ENCODE data around the gene AP3S2. TPM values are rescaled to one million over a fixed set of nuclear protein-coding genes. Genes with fewer than 3 reads are reported as not detected.
A peak's percentile ranks its signal among the peaks of the same experiment; 100 is the strongest.

AP3S2 gene
- total RNA-seq, 1 experiment from 2014 or later: 23.3 TPM

DNA sequence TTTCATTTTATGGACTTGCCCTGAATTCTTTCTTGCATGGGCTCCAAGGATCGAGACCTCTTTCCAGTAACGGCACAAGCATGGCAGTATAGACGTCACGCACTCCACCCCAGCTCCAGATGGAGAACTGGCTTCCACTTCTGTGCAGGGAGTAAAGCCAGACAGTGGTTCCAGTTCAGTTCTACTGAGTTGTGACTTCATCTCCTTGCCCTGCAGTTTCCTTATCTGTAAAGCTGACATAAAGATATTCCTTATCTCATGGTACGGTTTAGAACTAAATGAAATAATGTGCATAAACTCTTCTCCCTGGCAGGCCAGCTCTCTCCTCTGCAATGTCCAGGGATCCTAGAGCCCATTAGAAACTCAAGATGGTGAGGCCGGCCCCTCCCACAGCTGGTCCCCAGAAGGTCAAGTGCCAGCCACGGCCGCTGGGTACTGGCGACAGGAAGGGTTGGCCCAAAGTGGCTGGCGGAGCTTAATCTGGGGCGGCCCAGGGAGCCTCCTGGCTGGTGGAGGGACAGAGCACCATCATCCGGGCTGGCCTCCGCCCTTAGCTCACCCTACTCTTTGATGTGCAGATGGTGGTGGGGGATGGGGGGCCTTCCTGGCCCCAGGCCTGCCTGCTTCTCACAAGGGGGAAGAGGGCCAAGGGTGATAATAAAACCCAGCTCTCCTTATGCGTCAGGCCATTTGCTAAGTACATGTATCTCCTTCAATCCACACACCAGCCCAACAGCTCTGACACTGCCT lies 110.5 kb downstream of the AP3S2 start:
- H3K4me1 ChIP-seq (ENCODE audit: control insufficient read depth in 1 of 2, insufficient read depth in 2 of 2, low read length in 2 of 2): peaks cover 8 to 59% of the 10 kb centered on the region in 2 experiments; a peak in 3 of 4 replicates
- no peaks in the 10 kb centered on the region for H4K20me1 ChIP-seq (ENCODE audit: insufficient read depth)
- H3K9me2 ChIP-seq (ENCODE audit: insufficient read depth): no peaks in the 10 kb centered on the region
- intact Hi-C loops (cut with micrococcal nuclease): no loop called here
- H3K9me3 ChIP-seq (ENCODE audit: control insufficient read depth in 1 of 2, insufficient read depth in 1 of 2, low read depth in 1 of 2, low read length in 2 of 2): no peaks in the 10 kb centered on the region
- CTCF ChIA-PET: interaction anchor here (1.1 kb wide), 1 partner anchor 10 kb away, joined by 3 read pairs; no protein-coding TSS in a partner anchor
- ATAC-seq (no peak), DNase-seq (ENCODE audit: low read depth, low spot score) (no peak)
- no peak overlapping the region for H3K9ac ChIP-seq (ENCODE audit: low read length)
- BruUV-seq (replicated peaks): no TSS peak
- no peak overlapping the region for H3K27ac ChIP-seq (ENCODE audit: low read depth, low read length)
- no peaks in the 10 kb centered on the region for H3K27me3 ChIP-seq (ENCODE audit: insufficient read depth, low read length)
- POLR2A ChIA-PET: no interaction called here
- H3K4me2 ChIP-seq (ENCODE audit: low read length): no peak overlapping the region
- TF ChIP-seq CEBPB (IDR thresholded peaks at IDR 0.05; ENCODE audit: low read depth) (no peak), JUND (IDR thresholded peaks at IDR 0.05) (no peak), SP1 (IDR thresholded peaks at IDR 0.05; ENCODE audit: low read depth) (no peak), FOSL1 (IDR thresholded peaks at IDR 0.05; ENCODE audit: low read depth) (no peak), EZH2 (IDR thresholded peaks at IDR 0.05) (no peak), YY1 (IDR thresholded peaks at IDR 0.05; ENCODE audit: extremely low read depth, insufficient replicate concordance, low read depth, low read length) (no peak), ZFX (IDR thresholded peaks at IDR 0.05) (no peak), POLR2A (IDR thresholded peaks at IDR 0.05; ENCODE audit: borderline replicate concordance, extremely low read depth, insufficient read depth, insufficient read length) (no peak), EZH2phosphoT487 (IDR thresholded peaks at IDR 0.05; ENCODE audit: borderline replicate concordance) (no peak), CBX3 (IDR thresholded peaks at IDR 0.05; ENCODE audit: low read depth) (no peak), POLR2AphosphoS5 (IDR thresholded peaks at IDR 0.05; ENCODE audit: low read depth, low read length) (no peak), MAX (IDR thresholded peaks at IDR 0.05) (no peak), SRF (IDR thresholded peaks at IDR 0.05; ENCODE audit: low read depth) (no peak), ZNF274 (IDR thresholded peaks at IDR 0.05; ENCODE audit: low read depth, low read length) (no peak), TCF7L2 (IDR thresholded peaks at IDR 0.05; ENCODE audit: borderline replicate concordance, extremely low read depth, insufficient read depth, insufficient read length) (no peak)
- TF ChIP-seq, protein P1, sequence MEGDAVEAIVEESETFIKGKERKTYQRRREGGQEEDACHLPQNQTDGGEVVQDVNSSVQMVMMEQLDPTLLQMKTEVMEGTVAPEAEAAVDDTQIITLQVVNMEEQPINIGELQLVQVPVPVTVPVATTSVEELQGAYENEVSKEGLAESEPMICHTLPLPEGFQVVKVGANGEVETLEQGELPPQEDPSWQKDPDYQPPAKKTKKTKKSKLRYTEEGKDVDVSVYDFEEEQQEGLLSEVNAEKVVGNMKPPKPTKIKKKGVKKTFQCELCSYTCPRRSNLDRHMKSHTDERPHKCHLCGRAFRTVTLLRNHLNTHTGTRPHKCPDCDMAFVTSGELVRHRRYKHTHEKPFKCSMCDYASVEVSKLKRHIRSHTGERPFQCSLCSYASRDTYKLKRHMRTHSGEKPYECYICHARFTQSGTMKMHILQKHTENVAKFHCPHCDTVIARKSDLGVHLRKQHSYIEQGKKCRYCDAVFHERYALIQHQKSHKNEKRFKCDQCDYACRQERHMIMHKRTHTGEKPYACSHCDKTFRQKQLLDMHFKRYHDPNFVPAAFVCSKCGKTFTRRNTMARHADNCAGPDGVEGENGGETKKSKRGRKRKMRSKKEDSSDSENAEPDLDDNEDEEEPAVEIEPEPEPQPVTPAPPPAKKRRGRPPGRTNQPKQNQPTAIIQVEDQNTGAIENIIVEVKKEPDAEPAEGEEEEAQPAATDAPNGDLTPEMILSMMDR (IDR thresholded peaks at IDR 0.05 in 2 of 3, conservative IDR thresholded peaks at IDR 0.05 in 1 of 3; ENCODE audit: borderline replicate concordance in 1 of 3, insufficient read depth in 1 of 3, low read depth in 2 of 3, low read length in 2 of 3): no peak
- TF ChIP-seq, protein P2, sequence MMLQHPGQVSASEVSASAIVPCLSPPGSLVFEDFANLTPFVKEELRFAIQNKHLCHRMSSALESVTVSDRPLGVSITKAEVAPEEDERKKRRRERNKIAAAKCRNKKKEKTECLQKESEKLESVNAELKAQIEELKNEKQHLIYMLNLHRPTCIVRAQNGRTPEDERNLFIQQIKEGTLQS (IDR thresholded peaks at IDR 0.05): no peak
- TF ChIP-seq, protein P3, sequence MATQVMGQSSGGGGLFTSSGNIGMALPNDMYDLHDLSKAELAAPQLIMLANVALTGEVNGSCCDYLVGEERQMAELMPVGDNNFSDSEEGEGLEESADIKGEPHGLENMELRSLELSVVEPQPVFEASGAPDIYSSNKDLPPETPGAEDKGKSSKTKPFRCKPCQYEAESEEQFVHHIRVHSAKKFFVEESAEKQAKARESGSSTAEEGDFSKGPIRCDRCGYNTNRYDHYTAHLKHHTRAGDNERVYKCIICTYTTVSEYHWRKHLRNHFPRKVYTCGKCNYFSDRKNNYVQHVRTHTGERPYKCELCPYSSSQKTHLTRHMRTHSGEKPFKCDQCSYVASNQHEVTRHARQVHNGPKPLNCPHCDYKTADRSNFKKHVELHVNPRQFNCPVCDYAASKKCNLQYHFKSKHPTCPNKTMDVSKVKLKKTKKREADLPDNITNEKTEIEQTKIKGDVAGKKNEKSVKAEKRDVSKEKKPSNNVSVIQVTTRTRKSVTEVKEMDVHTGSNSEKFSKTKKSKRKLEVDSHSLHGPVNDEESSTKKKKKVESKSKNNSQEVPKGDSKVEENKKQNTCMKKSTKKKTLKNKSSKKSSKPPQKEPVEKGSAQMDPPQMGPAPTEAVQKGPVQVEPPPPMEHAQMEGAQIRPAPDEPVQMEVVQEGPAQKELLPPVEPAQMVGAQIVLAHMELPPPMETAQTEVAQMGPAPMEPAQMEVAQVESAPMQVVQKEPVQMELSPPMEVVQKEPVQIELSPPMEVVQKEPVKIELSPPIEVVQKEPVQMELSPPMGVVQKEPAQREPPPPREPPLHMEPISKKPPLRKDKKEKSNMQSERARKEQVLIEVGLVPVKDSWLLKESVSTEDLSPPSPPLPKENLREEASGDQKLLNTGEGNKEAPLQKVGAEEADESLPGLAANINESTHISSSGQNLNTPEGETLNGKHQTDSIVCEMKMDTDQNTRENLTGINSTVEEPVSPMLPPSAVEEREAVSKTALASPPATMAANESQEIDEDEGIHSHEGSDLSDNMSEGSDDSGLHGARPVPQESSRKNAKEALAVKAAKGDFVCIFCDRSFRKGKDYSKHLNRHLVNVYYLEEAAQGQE (IDR thresholded peaks at IDR 0.05; ENCODE audit: low read depth): no peak
- TF ChIP-seq, protein P4, sequence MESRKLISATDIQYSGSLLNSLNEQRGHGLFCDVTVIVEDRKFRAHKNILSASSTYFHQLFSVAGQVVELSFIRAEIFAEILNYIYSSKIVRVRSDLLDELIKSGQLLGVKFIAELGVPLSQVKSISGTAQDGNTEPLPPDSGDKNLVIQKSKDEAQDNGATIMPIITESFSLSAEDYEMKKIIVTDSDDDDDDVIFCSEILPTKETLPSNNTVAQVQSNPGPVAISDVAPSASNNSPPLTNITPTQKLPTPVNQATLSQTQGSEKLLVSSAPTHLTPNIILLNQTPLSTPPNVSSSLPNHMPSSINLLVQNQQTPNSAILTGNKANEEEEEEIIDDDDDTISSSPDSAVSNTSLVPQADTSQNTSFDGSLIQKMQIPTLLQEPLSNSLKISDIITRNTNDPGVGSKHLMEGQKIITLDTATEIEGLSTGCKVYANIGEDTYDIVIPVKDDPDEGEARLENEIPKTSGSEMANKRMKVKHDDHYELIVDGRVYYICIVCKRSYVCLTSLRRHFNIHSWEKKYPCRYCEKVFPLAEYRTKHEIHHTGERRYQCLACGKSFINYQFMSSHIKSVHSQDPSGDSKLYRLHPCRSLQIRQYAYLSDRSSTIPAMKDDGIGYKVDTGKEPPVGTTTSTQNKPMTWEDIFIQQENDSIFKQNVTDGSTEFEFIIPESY (IDR thresholded peaks at IDR 0.05; ENCODE audit: extremely low read depth, insufficient replicate concordance, low read length): no peak
- no peak overlapping the region for H3K4me3 ChIP-seq (replicated peaks in 1 of 2; ENCODE audit: low read depth in 1 of 2, low read length in 2 of 2)
- peak overlapping the region; percentile 71 for H2AFZ ChIP-seq (ENCODE audit: low read depth, low read length, poor library complexity, severe bottlenecking)
- RAD21 ChIA-PET (ENCODE audit: low non-redundant PET in 1 of 2, low total read pairs in 2 of 2, uncharacterized antibody in 2 of 2, unreplicated experiment in 2 of 2): no interaction called here
- H3K36me3 ChIP-seq (ENCODE audit: control insufficient read depth in 1 of 2, insufficient read depth in 2 of 2, low read length in 2 of 2): no peaks in the 10 kb centered on the region
- no peaks in the 10 kb centered on the region for H3K79me2 ChIP-seq (ENCODE audit: insufficient read depth, low read length)
